Neural cell (in vitro differentiated cells): ENCODE measurements around the gene GPD1. TPM values are rescaled to one million over a fixed set of nuclear protein-coding genes. Genes with fewer than 3 reads are reported as not detected.

Source experiments
- H2AFZ ChIP-seq: fragments of 200-600, 300-800 bp; sonication (generic), shearing (Covaris generic); 2 replicates; pipeline ENCODE4 v1.6.0; 2014; ENCODE audit warnings: low read depth, mild to moderate bottlenecking, antibody characterized with exemption, low read length, moderate library complexity
- H3F3A ChIP-seq: fragments of 200-600 bp; shearing (Covaris generic); 2 replicates; pipeline ENCODE4 v1.6.1; 2016; ENCODE audit warnings: mild to moderate bottlenecking, moderate library complexity, mixed read lengths, antibody characterized with exemption, low read length; ENCODE audit not compliant: insufficient read depth, poor library complexity, severe bottlenecking
- H3K27ac ChIP-seq: fragments of 200-600, 300-800 bp; sonication (generic), shearing (Covaris generic); 2 replicates; pipeline ENCODE4 v1.5.1; 2014; ENCODE audit warnings: mild to moderate bottlenecking, low read length, moderate library complexity
- H3K27me3 ChIP-seq: fragments of 300-800, 200-600 bp; sonication (generic), shearing (Covaris generic); 2 replicates; pipeline ENCODE4 v1.6.0; 2014; ENCODE audit warnings: mild to moderate bottlenecking, low read depth, low read length, moderate library complexity; ENCODE audit not compliant: insufficient read depth
- H3K36me3 ChIP-seq: fragments of 300-800, 200-600 bp; sonication (generic), shearing (Covaris generic); 2 replicates; pipeline ENCODE4 v1.5.1; 2014; ENCODE audit warnings: mild to moderate bottlenecking, antibody characterized with exemption, low read length, moderate library complexity; ENCODE audit not compliant: insufficient read depth
- H3K4me2 ChIP-seq: fragments of 300-800, 200-600 bp; sonication (generic), shearing (Covaris generic); 2 replicates; pipeline ENCODE4 v1.6.0; 2014; ENCODE audit warnings: mild to moderate bottlenecking, low read length
- H3K4me3 ChIP-seq: fragments of 300-800, 200-600 bp; sonication (generic), shearing (Covaris generic); 2 replicates; pipeline ENCODE4 v1.5.1; 2014; ENCODE audit warnings: mild to moderate bottlenecking, low read length, moderate library complexity
- H3K79me2 ChIP-seq: fragments of 200-600 bp; shearing (Covaris generic); replicated peaks from 2 replicates; pipeline ENCODE4 v1.6.0; 2014; ENCODE audit warnings: mild to moderate bottlenecking, low read length, moderate library complexity; ENCODE audit not compliant: insufficient read depth
- H3K9ac ChIP-seq: fragments of 300-800, 200-600 bp; sonication (generic), shearing (Covaris generic); 2 replicates; pipeline ENCODE4 v1.6.1; 2016; ENCODE audit warnings: mild to moderate bottlenecking, low read length, mixed read lengths
- H3K9me2 ChIP-seq: fragments of 200-600 bp; shearing (Covaris generic); 2 replicates; pipeline ENCODE4 v1.6.1; 2016; ENCODE audit warnings: mild to moderate bottlenecking, low read length, mixed read lengths; ENCODE audit not compliant: insufficient read depth
- H3K9me3 ChIP-seq: fragments of 200-600, 300-800 bp; sonication (generic), shearing (Covaris generic); 2 replicates; pipeline ENCODE4 v1.6.1; 2016; ENCODE audit warnings: mild to moderate bottlenecking, mixed run types, low read length, moderate library complexity, mixed read lengths
- H4K20me1 ChIP-seq: fragments of 200-600 bp; shearing (Covaris generic); 2 replicates; pipeline ENCODE4 v1.6.1; 2016; ENCODE audit warnings: mild to moderate bottlenecking, mixed run types; ENCODE audit not compliant: insufficient read depth
- CTCF ChIP-seq: fragments of 450-650 bp; IDR thresholded peaks from 2 replicates; pipeline ENCODE4 v1.5.1; 2014; ENCODE audit warnings: antibody characterized with exemption, mild to moderate bottlenecking, moderate library complexity; ENCODE audit not compliant: poor library complexity, severe bottlenecking
- EZH2 ChIP-seq: fragments of 200-600, 300-800 bp; shearing (Covaris generic), sonication (generic); IDR thresholded peaks from 2 replicates; pipeline ENCODE4 v1.6.1; 2014; ENCODE audit warnings: antibody characterized with exemption, low read length, borderline replicate concordance, mild to moderate bottlenecking; ENCODE audit not compliant: insufficient read depth, poor library complexity, severe bottlenecking
- REST ChIP-seq: IDR thresholded peaks from 2 replicates; pipeline ENCODE4 v1.6.1; 2012; ENCODE audit warnings: borderline replicate concordance
- polyA plus RNA-seq: library from polyadenylated mRNA; depleted of rRNA; stranded (reverse); fragments of >200 nt; gene quantifications from 2 replicates; pipeline ENCODE4 v1.2.3, GENCODE V29; 2014

Gene GPD1
- polyA plus RNA-seq, 1 donor from 2014 or later = 1.5 TPM

- TF ChIP-seq REST = no peak
- Histone ChIP-seq H2AFZ (no peak overlapping the region), H3K9me3 (no peaks in the 10 kb centered on the region), H3K9ac (no peak overlapping the region), H3K4me3 (no peak overlapping the region), H3K9me2 (no peaks in the 10 kb centered on the region), H3K4me2 (no peak overlapping the region), H4K20me1 (no peaks in the 10 kb centered on the region), H3K36me3 (peaks cover 3% of the 10 kb centered on the region), H3K27me3 (no peaks in the 10 kb centered on the region), H3K27ac (no peak overlapping the region), H3K79me2 (peaks cover 10% of the 10 kb centered on the region), H3F3A (peaks cover 4% of the 10 kb centered on the region)
These were observed 14.1 kb upstream of the GPD1 start for GRCh38 chr12:50089730-50090129.

- peaks cover 4% of the 10 kb centered on the region for H3F3A ChIP-seq
- H3K4me3 ChIP-seq = no peak overlapping the region
- H3K9me3 ChIP-seq = no peaks in the 10 kb centered on the region
- no peaks in the 10 kb centered on the region for H3K27me3 ChIP-seq
- no peaks in the 10 kb centered on the region for H4K20me1 ChIP-seq
- peaks cover 3% of the 10 kb centered on the region for H3K36me3 ChIP-seq
- H2AFZ ChIP-seq = no peak overlapping the region
- no peak overlapping the region for H3K27ac ChIP-seq
- no peak overlapping the region for H3K9ac ChIP-seq
- TF ChIP-seq CTCF (no peak), REST (no peak)
- H3K4me2 ChIP-seq = no peak overlapping the region
- no peaks in the 10 kb centered on the region for H3K9me2 ChIP-seq
- peaks cover 8% of the 10 kb centered on the region for H3K79me2 ChIP-seq
These were observed 13.4 kb upstream of the GPD1 start for GRCh38 chr12:50090391-50090790.

- H3K27me3 ChIP-seq = no peaks in the 10 kb centered on the region
- no peak overlapping the region for H3K9ac ChIP-seq
- no peaks in the 10 kb centered on the region for H3K79me2 ChIP-seq
- no peak for TF ChIP-seq CTCF
- TF ChIP-seq EZH2 = no peak
- H3K9me2 ChIP-seq = no peaks in the 10 kb centered on the region
- H3K4me2 ChIP-seq = no peak overlapping the region
- H3K36me3 ChIP-seq = peaks cover 5% of the 10 kb centered on the region
- no peaks in the 10 kb centered on the region for H4K20me1 ChIP-seq
- H2AFZ ChIP-seq = no peak overlapping the region
- H3F3A ChIP-seq = peaks cover 4% of the 10 kb centered on the region
- no peak overlapping the region for H3K4me3 ChIP-seq
- no peaks in the 10 kb centered on the region for H3K9me3 ChIP-seq
- H3K27ac ChIP-seq = no peak overlapping the region
These were observed 5.9 kb upstream of the GPD1 start for GRCh38 chr12:50097952-50098351.
